Stimulated activated CD4-positive, alpha-beta T cell treated with anti-CD3 and anti-CD28 coated beads, Interleukin-2, amount 100 ng/mL, for 24 hours (primary cell): ENCODE results near the gene ARHGEF16.

Experiments
- DNase-seq, 2 donors: peaks; one replicate each; pipeline ENCODE4 v3.0.0-alpha.2; 2020

ARHGEF16 gene

GRCh38 chr1:3503525-3503886 lies 49.0 kb downstream of the ARHGEF16 start:
- no peak for DNase-seq

DNA sequence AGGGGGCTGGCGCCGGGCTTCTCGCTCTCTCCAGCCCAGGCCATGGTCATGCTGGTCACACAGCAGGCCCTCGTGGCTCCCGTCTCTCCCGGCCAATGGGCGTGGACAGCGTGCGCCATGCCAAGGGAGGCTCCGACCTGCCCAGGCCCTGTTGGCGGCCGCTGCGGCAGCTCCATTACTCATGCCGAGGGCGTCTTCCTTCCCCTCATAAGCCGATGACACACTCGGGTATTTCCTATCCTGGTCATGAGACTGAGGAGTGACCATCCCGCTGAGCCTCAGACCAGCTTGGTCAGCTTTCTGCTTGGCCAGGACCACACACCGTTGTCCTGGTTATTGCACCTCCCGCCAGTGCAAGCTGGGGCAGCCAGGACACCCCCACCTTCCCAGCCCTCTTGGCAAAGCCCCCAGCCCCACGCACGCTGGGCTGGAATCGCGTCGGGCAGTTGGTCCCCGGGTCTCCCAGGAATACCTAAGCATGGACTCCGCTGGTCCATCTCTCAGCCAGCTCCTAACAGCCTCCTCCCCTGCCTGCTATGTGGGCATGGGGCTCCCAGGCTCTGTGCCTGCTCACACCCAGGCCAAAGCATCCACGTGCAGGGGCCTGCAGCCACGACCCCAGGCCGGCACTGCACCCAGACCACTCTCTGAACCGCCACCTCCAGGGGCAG lies 49.8 kb downstream of the ARHGEF16 start:
- DNase-seq = no peak

DNA sequence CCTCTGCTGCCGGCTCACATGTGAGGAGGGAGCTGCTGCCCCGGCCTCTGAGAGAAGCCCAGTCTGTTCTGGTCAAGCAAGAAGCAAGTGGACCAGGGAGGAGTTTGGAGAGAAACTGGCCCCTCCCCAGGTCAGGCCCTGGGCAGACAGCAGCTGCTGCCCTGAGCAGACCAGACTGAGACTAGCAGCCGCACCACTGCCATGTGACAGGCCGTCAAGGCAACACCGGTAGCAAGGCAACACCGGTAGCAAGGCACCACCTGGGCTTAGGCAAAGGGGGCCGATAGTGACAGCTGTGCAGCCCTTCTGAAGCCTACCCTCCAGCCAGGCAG lies 50.3 kb downstream of the ARHGEF16 start:
- DNase-seq = no peak

DNA sequence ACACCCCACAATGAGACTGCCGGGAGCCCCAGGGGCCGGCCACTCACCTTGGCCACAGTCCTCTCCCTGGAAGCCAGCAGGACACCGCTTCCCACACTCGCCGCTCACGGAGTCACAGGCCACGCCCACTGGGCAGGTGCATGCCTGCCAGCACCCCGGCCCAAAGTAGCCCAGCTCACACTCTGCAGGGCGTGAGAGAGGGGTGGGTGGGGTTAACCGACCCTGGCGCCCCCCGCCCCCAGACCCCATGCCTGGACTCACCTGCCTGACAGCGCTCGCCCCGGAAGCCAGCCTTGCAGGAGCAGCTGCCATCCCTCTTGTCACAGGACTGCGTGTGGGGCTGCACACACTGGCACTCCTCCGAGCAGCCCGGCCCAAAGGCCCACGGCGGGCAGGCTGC lies 50.7 kb downstream of the ARHGEF16 start:
- DNase-seq = no peak

- DNase-seq = no peak
Observed at GRCh38 chr1:3506041-3506440, 51.6 kb downstream of the ARHGEF16 start.

DNA sequence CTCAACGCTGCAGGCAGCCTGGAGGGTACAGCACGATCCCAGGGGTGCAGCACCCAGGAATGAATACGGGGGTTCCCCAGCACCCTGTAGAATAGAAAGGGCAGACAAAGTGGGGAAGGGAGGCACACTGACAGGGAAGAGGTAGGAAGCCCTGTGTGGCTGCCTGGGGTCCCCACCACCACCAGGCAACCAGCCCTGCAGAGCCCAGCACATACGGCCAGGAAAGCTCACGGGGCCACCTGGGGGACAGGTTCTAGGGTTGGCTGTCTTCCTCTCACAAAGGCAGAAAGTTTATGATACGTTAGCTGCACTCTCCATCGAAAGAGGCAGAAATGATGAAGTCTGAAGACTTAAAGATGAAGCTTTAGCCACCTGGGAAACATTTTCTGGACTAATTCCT lies 52.5 kb downstream of the ARHGEF16 start:
- DNase-seq = no peak

DNA sequence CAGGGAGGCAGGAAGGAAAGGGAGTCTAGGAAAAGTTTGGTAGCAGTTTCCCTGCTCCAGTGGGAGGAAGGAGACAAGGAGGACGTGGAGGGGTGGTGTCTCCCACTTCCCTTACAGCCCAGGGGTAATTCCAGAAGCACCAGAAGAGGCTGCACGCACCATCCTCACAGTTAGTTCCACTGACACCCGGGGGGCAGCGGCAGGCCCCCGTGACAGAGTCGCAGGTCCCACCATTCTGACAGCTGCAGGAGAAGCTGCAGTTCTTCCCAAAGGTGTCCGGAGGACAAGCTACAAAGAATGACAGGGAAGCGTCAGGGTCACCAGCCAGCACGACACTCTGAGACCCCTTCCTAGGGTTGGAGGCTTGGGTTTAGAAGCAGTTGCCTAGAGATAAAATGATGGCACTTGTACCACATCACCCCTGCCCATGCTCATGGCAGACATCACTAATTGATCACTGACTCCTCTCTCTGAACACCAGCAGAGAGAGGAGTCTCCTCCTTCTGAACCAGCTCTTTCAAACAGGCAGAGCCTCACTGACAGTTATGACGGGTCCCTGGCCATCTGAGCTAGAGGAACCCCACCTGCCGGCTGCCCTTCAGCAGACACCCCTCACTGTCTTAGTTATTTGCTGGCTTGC lies 53.3 kb downstream of the ARHGEF16 start:
- DNase-seq = no peak

DNA sequence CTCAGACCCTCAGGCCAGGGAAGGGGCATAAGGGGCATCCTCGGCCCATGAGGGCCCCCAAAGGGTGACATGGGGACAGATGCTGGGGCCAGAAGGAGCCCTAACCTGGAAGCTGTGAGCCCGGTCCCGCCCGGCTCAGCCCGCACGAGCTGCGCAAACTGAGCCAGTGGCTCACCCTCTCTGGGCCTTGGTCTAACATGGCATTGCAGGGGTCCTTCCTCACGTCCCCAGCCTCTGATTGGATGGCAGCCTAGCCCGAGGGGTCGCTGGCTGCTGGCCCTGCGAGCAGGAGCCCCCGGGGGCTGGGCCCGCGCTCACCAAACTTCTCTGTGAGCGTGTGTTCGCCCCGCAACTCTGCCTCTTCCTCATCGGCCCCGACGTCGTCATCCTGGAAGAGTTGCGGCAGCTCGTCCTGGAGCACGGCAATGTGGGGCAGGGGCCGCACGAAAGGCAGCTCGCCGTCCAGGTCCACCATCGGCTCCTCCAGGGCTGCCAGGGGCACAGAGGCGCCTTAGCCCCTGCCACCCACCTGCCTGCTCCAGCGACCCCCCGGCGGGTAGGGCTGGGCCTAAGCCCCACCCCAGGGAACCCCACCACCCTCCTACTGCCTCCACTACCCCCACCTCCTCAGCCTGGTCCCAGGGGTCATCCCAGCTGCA lies 54.4 kb downstream of the ARHGEF16 start:
- DNase-seq = no peak

DNA sequence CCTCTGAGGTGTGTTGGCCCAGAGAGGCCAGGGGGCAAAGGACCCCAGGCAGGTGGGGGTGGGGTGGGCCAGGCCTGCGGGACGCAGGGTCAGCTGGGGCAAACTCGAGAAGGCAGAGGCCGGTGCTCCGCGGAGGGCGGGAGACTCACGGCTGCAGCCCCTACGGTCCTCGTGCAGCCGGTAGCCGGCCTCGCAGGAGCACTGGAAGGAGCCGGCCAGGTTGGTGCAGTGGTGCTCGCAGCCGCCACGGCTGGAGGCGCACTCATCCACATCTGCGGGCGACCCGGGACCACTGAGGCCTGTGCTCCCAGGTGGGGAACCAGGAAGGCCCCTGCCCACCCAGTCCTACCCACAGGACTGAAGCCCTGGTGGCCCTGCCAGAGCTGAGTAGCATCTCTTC lies 55.3 kb downstream of the ARHGEF16 start:
- no peak for DNase-seq

GRCh38 chr1:3510136-3510955 lies 55.9 kb downstream of the ARHGEF16 start:
- no peak for DNase-seq

DNA sequence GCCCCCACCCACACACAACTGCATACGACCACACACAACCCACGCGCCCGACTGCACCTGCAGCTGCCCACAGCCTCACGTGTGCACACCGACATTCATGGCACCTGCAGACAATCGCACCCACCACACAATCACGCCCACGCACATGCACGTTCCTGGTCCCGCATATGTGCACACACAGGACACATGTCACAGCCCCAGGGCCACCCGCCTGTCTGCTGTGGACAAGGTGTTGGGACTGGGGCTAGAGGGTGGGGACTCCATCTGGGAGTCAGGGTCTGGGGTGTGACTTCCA lies 56.4 kb downstream of the ARHGEF16 start:
- DNase-seq = no peak

GRCh38 chr1:3511306-3511705 lies 56.8 kb downstream of the ARHGEF16 start:
- DNase-seq = no peak

GRCh38 chr1:3511856-3512255 lies 57.4 kb downstream of the ARHGEF16 start:
- no peak for DNase-seq

GRCh38 chr1:3514404-3514803 lies 59.9 kb downstream of the ARHGEF16 start:
- no peak for DNase-seq

DNA sequence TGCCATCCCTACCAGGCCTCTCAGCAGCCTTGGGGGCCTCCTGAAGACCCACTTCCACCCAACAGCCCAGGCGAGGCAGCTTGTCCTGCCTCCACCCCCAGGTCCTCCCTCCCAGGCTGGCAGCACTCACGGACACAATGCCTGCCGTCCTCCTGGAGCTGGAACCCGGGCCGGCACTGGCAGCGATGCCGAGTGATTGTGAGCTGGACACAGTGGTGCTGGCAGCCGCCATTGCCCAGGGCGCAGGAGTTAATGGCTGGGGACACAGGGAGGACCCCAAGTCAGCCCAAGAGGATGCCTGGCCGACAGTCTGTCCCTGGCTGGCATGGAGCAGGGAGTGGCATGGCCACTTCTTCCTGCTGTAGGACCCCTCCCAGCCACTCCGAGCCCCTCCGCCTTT lies 60.8 kb downstream of the ARHGEF16 start:
- no peak for DNase-seq

- no peak for DNase-seq
Observed at GRCh38 chr1:3515774-3516480, 61.5 kb downstream of the ARHGEF16 start.

GRCh38 chr1:3516481-3516869 lies 62.0 kb downstream of the ARHGEF16 start:
- DNase-seq = no peak

GRCh38 chr1:3516911-3517675 lies 62.6 kb downstream of the ARHGEF16 start:
- no peak for DNase-seq

- peak; percentile 51 to 59 for DNase-seq
Observed at GRCh38 chr1:3518256-3518655, 63.8 kb downstream of the ARHGEF16 start.

DNA sequence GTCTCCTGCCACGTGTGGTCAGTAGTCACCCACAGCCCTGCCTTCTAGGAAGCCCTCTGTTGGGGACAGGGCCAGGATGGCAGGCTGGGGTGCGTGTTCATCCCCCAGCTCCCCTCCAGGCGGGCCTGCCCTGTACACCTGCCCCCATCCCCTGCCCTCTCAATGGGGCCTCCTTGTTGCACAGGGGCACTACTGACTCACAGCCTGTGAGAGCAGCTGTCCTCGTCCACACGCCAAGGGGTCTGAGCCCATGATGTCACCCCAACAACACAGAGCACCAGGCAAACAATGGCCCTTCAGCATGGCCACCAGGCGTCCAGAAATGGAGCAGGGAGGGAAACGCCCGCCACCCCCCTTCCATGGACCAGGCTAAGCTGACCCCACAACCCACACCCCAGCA lies 64.3 kb downstream of the ARHGEF16 start:
- DNase-seq = no peak

GRCh38 chr1:3519301-3519885 lies 64.9 kb downstream of the ARHGEF16 start:
- no peak for DNase-seq
